RKO (cell line): ENCODE results near the gene PARD6A.
"Not testable (repeated sequence)": the region's sequence is repeated elsewhere in the genome, so short reads cannot be mapped to it uniquely, and the experiment has no call there.

ENCODE experiments used
- DNase-seq: peaks from one replicate; pipeline ENCODE4 v3.0.0-alpha.2; 2016; ENCODE audit warnings: low spot score

The PARD6A gene

GRCh38 chr16:67667453-67667816, 6.7 kb downstream of the PARD6A start:
- DNase-seq = no peak

DNA sequence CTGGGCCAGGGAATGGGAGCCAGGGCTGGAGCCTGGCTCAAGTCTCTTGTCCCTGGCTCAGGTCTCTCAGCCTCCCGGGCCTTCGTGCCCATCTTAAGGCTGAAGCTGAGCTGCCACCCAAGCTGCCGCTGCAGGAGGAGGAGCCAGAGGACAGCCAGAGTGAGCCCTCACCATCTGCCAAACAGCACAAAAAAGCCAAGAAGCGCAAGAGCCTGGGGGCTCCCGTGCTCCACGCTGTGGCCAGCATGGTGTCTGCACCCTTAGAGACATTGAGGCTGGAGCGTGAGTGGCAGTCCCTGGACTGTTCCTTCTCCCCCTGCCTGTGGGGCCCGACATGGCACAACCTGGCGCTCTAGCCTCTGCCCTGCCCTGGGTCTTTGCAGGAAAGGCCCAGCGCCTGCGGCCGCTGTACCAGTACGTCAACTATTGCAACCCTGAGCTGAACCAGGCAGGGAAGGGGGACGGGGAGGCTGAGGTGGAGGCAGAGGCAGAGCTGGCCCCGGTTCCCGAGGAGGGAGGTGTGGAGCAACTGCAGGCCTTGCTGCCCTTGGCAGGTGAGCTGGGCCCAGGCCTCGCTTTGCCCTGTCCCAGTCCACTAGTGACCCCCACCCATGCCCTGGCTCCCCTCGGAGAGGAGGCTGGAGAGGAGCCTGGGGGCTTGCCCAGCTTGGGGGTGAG, 7.2 kb downstream of the PARD6A start:
- DNase-seq = peak; percentile 33

DNA sequence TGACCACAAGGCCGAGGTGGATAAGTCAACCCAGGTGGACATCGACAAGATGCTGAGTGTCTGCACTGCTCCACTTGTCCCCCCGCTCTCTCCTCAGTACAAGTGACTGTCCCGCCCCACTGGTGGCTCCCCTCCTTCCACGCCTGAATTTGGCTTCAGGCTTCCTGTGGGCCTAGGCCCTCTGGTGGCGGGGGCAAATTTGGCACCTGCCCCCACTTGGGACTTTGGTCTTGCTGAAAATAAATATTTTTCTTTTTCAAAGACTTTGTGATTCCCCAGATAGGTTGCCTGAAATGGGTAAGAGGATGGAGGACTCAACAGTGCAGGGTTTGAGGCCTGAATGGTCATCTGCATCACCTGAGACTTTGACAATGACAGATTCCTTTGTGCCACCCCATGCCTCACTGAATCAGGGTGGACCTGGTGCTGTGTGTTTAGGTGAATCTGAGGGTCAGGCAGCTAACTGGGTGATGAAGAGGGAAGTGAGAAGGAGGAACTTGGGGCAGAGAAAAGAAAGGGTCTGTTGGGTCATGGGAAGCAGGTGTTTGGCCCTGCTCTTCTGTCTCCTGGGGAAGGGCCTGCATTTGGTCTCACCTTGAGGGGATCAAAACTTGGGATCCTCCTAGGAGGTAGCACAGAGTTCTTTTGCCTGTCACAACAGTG, 7.9 kb downstream of the PARD6A start:
- DNase-seq = no peak

- DNase-seq = no peak
Measured at GRCh38 chr16:67669499-67670101, 8.8 kb downstream of the PARD6A start.

DNA sequence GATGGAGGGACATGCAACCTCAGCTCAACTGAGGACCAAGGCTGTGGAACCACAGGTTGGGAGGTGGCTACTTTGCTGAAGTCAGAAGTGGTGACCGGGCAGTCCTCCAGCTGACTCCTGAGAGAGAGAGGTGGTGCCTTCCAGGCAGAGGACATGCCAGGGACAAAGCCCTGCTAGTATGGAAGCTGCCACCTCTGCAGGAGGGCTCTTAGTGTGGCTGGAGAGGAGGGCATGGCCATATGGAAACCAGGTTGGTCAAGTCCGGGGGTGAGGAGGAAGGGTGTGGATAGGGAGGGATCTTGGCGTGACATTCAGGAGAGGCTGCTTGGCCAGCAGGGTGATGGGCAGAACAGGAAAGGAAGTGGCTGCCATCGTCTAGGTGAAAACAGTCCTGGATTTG, 11.5 kb downstream of the PARD6A start:
- DNase-seq = no peak

- peak; percentile 51 for DNase-seq
Measured at GRCh38 chr16:67672739-67673662, 12.2 kb downstream of the PARD6A start.

DNA sequence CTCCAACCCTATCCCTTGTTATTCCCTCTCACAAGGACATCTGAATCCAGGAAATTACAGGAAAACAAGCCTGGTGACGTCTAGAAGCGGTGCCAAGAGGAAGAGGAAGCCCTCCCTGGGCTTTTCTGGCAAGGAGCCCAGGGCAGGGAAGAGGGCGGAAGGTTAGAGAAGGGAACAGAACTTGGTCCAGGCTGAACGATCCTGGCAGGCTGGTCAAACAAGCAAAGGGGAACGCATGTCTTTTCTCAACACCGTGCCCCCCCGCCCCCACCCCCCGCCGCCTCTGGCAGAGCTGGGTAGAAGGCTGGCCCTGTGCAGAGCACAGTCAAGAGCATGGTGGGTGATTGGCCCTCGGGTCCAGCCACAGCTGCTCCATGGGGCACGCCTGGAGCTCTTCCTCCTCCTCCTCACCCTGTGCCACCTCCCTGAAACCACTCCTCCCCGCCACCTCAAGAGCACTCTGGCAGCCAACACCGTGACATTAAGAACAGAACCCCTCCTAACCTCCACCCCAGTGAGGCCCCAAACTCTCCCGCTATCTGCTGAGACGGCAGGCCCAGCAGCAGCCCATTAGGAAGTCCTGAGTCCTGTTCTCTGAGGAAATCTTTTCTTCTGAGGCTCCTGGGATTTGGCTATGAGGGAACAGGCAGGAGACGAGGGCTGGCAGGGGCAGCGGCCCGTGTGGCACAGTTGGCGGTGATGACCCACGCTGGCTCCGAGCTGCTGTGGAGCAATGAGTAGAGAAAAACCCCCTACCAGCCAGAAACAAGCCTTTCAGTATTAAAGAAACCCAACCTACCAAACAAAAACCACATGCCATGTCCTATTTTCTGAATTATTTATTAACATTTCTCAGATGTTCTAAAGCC, 13.2 kb downstream of the PARD6A start:
- DNase-seq = no peak

- no peak for DNase-seq
Measured at GRCh38 chr16:67674851-67675578, 14.3 kb downstream of the PARD6A start.

DNA sequence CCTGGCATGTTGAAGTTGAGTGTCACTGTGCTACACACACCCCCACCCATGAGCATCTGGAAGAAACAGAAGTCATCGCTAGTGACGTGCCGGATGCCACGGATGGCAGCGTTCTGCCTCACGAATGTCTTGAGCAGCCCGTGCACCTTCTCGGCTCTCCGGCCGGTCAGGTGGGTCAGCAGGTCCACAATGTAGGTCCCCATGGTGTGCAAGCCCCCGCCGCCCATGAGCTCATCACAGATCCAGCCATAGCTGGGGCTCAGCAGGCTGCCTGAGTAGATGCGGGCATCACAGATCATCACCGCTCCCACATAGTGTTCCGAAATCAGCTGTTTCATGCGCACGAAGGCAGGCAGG, 14.8 kb downstream of the PARD6A start:
- DNase-seq = no peak

DNA sequence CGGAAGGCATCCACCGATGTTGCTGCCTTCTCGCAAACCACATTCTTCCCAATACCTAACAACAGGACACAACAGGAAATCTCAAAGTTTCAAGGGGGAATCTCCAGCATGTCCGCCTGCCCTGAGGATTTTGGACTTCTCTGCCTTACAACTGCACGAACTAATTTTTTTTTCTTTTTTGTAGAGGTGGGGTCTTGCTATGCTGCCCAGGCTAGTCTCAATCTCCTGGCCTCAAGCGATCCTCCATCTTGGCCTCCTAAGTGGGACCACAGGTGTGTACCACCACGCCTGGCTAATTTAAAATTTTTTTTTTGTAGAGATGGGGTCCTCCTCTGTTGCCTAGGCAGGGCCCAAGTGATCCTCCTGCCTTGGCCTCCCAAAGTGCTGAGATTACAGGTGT, 15.2 kb downstream of the PARD6A start:
- DNase-seq = no peak

DNA sequence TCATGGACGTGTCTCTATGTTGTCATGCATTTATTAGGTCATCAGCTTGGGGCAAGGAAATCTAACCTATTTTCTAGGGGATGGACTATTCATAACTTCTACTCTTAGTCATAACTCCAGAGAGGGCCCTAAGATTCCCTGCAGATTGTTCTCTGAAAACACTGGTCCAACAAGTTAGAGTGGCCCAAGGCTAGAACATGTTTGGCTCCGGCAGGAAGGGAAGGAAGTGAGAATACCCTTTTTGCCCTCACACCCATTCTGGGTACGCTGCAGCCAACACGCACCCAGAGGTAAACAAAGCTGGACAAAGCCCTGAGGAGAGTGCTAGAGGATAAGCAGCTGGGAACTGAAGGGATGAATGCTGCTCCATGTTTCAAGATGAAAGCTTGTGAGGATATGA, 15.8 kb downstream of the PARD6A start:
- no peak for DNase-seq

GRCh38 chr16:67676939-67677338, 16.2 kb downstream of the PARD6A start:
- DNase-seq = no peak

DNA sequence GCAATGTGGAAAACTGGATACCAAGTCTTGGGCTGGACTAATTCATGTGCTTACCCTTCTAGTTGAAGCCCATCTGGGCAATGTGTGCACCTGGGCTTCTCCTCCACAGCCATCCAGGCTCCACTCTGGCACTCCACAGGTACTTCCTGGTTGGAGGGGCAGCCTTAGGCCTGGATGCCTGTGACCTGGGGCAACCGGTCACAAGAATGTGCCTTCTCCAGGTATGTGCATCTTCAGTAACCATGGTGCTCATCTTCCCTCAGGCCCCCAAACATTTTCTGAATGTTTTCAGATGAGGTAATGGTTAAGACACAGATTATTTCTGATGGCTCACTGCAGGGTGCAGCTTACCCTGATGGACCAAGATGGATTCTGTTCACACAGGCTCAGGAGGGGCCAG, 17.0 kb downstream of the PARD6A start:
- no peak for DNase-seq

- DNase-seq = no peak
Measured at GRCh38 chr16:67678354-67679023, 17.7 kb downstream of the PARD6A start.

DNA sequence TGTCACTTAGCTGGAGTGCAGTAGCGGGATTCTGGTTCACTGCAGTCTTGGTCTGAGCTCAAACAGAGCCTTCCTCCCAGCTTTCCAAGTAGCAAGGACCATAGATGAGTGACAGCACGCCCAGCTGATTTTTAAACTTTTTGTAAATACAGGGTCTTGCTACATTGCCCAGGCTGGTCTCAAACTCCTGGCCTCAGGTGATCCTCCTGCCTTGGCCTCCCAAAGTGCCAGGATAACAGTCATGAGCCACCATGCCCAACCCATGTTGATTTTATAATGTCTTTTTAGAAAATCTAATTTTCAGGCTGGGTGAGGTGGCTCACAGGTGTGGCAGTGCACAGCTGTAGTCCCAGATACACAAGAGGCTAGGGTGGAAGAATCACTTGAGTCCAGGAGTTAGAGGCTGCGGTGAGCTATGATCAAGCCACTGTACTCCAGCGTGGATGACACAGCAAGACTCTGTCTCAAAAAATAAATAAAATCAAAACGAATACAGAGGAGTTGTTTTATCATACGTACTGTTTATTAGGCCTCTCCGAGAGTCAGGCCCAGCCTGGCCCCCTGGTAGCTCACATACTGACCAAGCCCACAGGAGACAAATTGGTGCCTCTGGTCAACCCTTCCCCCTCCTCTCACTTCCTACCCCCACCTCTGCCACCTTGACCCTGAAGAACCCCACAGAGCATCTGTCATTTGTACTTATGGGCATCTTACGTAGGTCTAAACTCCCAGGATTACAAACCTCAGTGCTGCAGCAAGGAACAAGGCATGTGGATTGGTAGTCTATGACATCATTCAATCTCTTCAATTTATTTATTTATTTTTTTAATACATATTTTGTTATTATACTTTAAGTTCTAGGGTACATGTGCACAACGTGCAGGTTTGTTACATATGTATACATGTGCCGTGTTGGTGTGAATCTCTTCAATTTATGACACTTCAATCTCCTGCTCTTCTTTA, 19.5 kb downstream of the PARD6A start:
- no peak for DNase-seq

DNA sequence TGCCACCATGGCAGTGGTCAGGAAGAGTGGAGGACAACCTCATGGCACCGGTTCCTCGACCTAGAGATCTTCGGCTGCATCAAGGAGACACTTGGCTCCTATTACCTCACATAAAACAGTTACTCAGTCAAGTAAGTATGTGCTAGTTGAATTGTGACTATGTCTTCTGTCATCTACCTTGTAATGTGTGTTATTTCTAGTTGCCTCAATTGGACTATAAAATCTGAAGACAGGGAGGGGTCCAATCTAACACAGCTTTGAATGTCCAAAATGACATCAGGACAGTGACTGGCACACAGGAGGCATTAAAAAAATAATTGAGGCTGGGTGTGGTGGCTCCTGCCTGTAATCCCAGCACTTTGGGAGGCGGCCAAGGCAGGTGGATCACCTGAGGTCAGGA, 23.0 kb downstream of the PARD6A start:
- no peak for DNase-seq

GRCh38 chr16:67685388-67686112, 24.8 kb downstream of the PARD6A start:
- DNase-seq = no peak

GRCh38 chr16:67693517-67694285, 32.9 kb downstream of the PARD6A start:
- DNase-seq = not testable (repeated sequence)
